Neural progenitor cell (in vitro differentiated cells): ENCODE measurements around the gene TP63.

ENCODE experiments used
- EZH2 ChIP-seq: fragments of 200-600 bp; sonication (generic); IDR thresholded peaks from 2 replicates; pipeline ENCODE4 v1.6.1; 2017; ENCODE audit warnings: antibody characterized with exemption, mild to moderate bottlenecking, moderate library complexity
- EZH2phosphoT487 ChIP-seq: fragments of 200-600 bp; sonication (generic); IDR thresholded peaks from 2 replicates; pipeline ENCODE4 v1.6.1; 2017; ENCODE audit warnings: antibody characterized with exemption
- TF ChIP-seq, protein P1 (sequence below): fragments of 200-600 bp; sonication (generic); IDR thresholded peaks from 2 replicates; pipeline ENCODE4 v1.5.1; 2017; ENCODE audit warnings: antibody characterized with exemption, mild to moderate bottlenecking

DNA sequence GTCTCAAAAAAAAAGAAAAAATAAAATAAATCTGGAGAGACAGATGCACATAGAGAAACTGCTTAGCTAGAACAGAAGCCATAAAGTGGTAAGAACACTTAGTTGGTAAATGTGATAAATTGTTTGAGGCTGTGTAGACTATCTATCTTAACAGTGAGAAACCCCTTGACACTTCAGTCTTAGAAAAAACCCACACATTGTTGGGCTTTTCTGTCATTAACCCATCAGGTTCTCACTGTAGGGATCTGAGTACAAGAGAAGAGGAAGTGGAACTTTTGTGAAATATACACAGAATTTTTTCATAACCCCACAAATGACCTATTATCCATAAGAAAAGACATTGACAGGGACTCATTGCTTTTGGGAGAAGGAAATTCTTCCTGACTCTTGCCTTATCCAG lies 24.4 kb downstream of the TP63 start:
- TF ChIP-seq, protein P1, sequence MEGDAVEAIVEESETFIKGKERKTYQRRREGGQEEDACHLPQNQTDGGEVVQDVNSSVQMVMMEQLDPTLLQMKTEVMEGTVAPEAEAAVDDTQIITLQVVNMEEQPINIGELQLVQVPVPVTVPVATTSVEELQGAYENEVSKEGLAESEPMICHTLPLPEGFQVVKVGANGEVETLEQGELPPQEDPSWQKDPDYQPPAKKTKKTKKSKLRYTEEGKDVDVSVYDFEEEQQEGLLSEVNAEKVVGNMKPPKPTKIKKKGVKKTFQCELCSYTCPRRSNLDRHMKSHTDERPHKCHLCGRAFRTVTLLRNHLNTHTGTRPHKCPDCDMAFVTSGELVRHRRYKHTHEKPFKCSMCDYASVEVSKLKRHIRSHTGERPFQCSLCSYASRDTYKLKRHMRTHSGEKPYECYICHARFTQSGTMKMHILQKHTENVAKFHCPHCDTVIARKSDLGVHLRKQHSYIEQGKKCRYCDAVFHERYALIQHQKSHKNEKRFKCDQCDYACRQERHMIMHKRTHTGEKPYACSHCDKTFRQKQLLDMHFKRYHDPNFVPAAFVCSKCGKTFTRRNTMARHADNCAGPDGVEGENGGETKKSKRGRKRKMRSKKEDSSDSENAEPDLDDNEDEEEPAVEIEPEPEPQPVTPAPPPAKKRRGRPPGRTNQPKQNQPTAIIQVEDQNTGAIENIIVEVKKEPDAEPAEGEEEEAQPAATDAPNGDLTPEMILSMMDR, result no peak
- TF ChIP-seq EZH2phosphoT487, result no peak
- TF ChIP-seq EZH2, result no peak
